ENCODE data around the gene FRMD1.

DNA sequence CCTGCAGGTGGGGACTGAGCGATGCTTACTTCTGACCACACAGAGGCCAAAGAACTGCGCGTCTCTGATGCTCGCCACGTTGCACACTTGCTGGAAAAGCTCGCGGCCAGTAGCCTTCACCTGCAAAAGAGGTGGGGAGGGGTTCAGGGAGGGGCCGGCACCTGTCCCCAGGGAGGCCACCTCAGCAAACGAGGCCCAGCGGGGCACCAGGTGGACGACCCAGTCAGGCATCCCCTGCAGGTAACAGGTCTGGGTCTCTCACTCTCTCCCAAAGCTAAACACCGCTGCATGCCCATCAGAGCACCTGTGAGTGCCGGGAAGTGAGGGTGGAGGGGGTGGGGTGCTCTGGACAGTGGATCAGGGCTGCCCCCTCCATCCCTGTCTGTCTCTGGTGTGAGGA is 3.8 kb downstream of the FRMD1 start:
- TF ChIP-seq, protein P1, sequence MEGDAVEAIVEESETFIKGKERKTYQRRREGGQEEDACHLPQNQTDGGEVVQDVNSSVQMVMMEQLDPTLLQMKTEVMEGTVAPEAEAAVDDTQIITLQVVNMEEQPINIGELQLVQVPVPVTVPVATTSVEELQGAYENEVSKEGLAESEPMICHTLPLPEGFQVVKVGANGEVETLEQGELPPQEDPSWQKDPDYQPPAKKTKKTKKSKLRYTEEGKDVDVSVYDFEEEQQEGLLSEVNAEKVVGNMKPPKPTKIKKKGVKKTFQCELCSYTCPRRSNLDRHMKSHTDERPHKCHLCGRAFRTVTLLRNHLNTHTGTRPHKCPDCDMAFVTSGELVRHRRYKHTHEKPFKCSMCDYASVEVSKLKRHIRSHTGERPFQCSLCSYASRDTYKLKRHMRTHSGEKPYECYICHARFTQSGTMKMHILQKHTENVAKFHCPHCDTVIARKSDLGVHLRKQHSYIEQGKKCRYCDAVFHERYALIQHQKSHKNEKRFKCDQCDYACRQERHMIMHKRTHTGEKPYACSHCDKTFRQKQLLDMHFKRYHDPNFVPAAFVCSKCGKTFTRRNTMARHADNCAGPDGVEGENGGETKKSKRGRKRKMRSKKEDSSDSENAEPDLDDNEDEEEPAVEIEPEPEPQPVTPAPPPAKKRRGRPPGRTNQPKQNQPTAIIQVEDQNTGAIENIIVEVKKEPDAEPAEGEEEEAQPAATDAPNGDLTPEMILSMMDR (conservative IDR thresholded peaks at IDR 0.05 in 1 of 2, IDR thresholded peaks at IDR 0.05 in 1 of 2; ENCODE audit: extremely low read depth in 1 of 2, insufficient read depth in 1 of 2, low read depth in 1 of 2, low read length in 2 of 2): no peak
- no peak for TF ChIP-seq EZH2 (IDR thresholded peaks at IDR 0.05; ENCODE audit: borderline replicate concordance, low read length)

Data from mammary epithelial cell (primary cell).